ENCODE measurements around the gene FKBP2.

FKBP2 gene

DNA sequence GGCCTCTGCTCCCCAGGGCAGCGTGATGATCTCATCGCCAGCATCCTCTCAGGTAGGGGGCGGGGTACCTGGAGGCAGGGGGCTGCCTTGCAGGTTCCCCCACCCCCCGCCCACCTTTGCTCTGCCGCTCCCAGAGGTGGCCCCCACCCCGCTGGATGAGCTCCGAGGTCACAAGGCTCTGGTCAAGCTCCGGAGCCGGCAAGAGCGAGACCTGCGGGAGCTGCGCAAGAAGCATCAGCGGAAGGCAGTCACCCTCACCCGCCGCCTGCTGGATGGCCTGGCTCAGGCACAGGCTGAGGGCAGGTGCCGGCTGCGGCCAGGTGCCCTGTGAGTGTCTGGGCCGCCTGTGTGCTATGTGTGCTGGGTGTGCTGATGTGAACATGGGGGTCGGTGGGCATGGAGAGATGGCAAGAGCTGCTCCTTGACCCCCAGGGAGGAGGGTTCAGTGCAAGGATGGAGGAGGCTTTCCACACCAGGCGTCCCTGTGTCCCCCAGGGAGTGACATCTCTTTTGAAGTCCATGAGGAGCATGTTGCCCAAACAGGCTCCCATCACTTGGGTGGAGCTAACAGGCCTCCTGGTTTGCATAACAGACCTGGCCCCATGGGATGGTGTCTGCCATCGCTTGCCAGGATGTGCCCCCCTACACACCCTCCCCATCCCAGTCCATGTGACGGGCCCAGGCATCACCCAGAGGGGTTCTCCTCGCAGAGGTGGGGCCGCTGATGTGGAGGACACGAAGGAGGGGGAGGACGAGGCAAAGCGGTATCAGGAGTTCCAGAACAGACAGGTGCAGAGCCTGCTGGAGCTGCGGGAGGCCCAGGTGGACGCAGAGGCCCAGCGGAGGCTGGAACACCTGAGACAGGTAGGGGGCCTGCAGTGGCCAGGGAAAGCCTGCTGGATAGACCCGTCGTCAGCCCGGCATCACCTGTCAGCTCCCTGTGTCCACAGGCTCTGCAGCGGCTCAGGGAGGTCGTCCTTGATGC, 24.6 kb downstream of the FKBP2 start:
- TF ChIP-seq CTCF (IDR thresholded peaks at IDR 0.05; ENCODE audit: low read depth, low read length), result no peak
- DNase-seq (ENCODE audit: extremely low read depth, low read depth), result no peak

DNA sequence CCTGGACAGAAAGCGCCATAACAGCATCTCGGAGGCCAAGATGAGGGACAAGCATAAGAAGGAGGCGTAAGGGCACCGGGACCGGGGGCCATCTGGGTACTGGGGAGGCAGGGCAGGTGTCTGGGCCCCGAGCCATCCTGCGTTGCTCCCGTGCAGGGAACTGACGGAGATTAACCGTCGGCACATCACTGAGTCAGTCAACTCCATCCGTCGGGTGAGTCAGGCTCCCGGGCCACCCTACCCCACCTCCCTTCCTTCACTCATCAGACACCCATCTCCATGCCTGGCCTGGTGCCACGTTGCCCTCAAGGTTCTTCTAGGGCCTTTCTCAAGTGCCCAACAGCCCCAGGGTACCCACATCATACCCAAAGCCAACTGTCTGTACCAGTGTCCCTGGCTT, 25.4 kb downstream of the FKBP2 start:
- no peak for DNase-seq (ENCODE audit: extremely low read depth, low read depth)
- no peak for TF ChIP-seq CTCF (IDR thresholded peaks at IDR 0.05; ENCODE audit: low read depth, low read length)

DNA sequence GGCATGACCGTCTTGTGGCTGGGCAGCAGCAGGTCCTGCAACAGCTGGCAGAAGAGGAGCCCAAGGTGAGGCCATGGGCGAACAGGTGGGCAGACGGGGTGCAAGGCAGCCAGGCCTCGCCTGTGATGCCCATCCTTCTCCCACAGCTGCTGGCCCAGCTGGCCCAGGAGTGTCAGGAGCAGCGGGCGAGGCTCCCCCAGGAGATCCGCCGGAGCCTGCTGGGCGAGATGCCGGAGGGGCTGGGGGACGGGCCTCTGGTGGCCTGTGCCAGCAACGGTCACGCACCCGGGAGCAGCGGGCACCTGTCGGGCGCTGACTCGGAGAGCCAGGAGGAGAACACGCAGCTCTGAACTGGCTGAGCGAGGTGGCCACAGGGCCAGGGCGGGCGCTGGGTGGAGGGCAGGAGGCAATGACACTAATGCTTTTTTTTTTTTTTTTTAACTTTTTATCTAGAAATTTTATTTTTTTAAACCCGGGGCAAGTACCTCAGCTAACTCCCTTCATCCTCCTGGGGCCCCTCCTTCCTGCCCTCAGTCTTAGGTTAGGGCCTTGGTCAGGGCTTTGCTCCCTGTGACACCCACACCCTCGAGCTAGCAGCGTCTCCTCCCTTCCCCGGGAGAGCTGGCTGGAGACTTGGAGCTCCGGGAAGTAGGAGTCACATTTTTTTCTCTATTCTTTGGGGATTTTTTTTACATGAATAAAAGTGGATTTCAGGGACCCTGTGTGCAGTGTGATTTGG, 26.5 kb downstream of the FKBP2 start:
- TF ChIP-seq CTCF (IDR thresholded peaks at IDR 0.05; ENCODE audit: low read depth, low read length), result no peak
- DNase-seq (ENCODE audit: extremely low read depth, low read depth), result no peak

DNA sequence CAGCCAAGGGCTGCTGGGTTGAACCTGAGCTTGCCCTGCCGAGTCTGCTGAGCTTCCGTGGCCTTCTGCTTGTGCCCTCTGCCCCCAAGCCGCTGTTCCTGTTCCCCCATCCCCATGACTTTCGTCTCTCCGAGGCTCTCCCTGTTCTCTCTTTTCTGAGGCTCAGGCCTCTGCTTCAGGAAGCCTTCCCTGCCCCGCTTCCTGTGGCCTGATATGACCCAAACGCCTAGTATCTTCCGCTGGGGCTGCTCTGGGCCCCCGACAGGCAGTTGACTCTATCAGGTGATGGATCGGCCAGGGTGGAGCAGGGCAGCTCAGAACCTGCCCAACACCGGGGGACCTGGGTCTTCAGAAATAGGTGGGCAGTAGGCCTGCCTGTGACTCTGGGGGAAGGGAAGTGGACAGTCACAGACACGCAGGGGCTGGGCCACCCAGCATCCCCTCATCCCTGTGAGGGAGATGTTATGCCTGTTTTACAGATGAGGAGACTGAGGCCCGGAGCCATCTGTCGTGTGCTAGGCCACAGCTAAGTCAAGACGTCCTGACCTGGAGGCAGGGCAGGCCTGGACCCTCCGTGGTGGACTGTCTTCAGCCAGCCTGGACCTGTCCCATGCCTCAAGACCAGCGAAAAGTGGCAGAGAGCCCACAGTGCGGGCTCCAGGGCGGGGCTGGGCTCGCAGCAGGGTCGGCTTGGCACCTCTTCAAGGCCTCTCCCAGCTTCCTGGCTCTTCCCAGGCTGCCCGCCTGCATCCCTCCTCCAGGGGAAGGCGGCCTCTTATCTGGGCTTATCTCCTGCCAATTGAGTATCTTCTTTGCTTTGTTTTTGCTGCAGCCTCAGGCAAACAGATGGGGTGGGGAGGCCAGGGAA, 27.4 kb downstream of the FKBP2 start:
- no peak for TF ChIP-seq CTCF (IDR thresholded peaks at IDR 0.05; ENCODE audit: low read depth, low read length)
- no peak for DNase-seq (ENCODE audit: extremely low read depth, low read depth)

DNA sequence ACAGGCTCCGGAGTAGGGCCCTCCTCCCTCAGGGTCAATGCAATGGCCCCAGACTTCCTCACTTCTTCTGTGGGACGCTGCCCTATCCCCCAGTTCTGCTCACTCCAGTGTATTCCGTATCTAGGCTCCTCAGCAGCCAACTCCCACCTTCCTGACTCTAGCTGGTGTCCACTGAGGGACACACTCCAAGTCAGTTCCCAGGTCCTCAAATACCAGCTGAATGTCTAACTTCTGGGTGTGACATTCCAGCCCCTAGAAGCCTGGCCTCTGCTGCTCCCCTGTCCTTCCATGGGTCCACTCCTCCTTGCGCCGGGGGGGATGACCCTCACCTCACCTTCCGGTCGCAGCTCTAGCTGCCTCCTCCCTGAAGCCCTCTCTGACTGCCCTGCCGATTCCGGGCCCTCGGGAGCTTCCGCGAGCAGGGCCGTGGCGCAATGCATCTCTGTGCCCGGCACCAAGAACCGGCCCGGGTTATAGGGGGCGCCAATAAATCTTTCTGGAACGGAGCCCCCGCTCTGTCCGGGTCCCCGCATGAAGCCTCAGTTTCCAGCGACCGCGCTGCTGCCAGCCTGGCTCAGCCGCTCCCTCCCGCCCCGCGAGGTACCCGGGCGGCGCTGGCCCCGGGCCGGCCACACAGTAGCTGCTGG, 28.1 kb downstream of the FKBP2 start:
- TF ChIP-seq CTCF (IDR thresholded peaks at IDR 0.05; ENCODE audit: low read depth, low read length), result no peak
- DNase-seq (ENCODE audit: extremely low read depth, low read depth), result no peak

DNA sequence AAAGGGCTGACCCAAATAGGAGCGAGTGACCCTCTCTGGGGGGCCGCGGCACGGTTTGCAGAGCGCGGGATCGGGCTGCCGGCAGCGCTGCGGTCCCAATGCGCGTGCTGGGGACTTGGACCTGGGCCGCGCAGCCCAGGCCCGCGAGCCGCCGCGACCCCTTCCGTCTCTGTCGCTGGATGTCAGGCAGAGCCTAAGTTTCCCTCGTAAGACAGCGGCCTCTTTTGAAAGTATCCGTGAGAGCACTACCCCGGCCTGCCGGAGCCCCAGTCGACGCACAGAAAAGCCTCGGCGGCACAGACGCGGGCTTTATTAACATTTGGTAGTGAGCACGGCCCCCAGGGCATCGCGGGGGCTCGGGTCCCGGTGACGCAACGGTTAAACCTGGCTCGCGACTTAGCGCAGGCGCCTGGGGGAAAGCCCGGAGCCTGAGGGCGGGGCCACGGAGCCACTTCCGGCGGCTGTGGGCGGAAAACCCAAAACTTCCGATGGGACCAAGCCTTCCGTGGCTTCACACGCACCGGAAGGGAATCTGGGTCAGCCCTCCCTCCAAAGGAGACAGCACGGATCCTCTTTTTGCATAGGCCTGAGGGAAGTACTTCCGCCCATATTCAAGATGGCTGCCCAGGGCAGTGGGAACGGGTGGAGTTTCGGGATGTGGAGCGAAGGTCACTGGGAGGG, 28.8 kb downstream of the FKBP2 start:
- TF ChIP-seq CTCF (IDR thresholded peaks at IDR 0.05; ENCODE audit: low read depth, low read length), result no peak; the same call in 1 of the 2 replicates
- peak; percentile 100 for DNase-seq (ENCODE audit: extremely low read depth, low read depth)

Data from AG09319 (cell line).